IMR-90 (cell line): Measurements from ENCODE around the gene ACTRT2. TPM values are rescaled to one million over a fixed set of nuclear protein-coding genes. Genes with fewer than 3 reads are reported as not detected.

ENCODE experiments used
- ATAC-seq: fragments of 200-7000 bp; cut with Tn5 transposase; 2 replicates; pipeline ENCODE4 v1.9.1; 2020; ENCODE audit warnings: low read depth, mild to moderate bottlenecking, moderate library complexity
- BruUV-seq: library from RNA; stranded (reverse); fragments of 400-500 nt; replicated peaks from 2 replicates; lab custom pipeline; 2021; lab: Mats Ljungman, UMichigan
- CTCF ChIA-PET: fragments of 300-600 bp; formaldehyde crosslinking; extraction: SDS; loops from one replicate; lab custom pipeline; 2021; ENCODE audit warnings: antibody characterized with exemption; lab: Yijun Ruan, JAX
- POLR2A ChIA-PET: fragments of 300-600 bp; sonication (Branson Sonifier 250); formaldehyde crosslinking; loops from one replicate; lab custom pipeline; 2022; ENCODE audit warnings: antibody characterized with exemption; ENCODE audit not compliant: unreplicated experiment; lab: Charles Lee
- DNase-seq: peaks from one replicate; pipeline ENCODE4 v3.0.0; 2013
- H2AFZ ChIP-seq: replicated peaks from 2 replicates; pipeline ENCODE3; 2013; ENCODE audit warnings: low read length, mild to moderate bottlenecking; ENCODE audit not compliant: poor library complexity
- H2AK5ac ChIP-seq: 2 replicates; pipeline ENCODE4 v1.6.1; 2013; ENCODE audit warnings: low read depth, low read length, inconsistent platforms
- H2AK9ac ChIP-seq: replicated peaks from 2 replicates; pipeline ENCODE3; 2013; ENCODE audit warnings: mild to moderate bottlenecking, low read depth, low read length, moderate library complexity; ENCODE audit not compliant: poor library complexity
- H2BK120ac ChIP-seq: 2 replicates; pipeline ENCODE4 v1.6.1; 2013; ENCODE audit warnings: low read depth, low read length, inconsistent platforms
- H2BK15ac ChIP-seq: 3 replicates; pipeline ENCODE4 v1.6.1; 2013; ENCODE audit warnings: low read depth, low read length, inconsistent platforms
- H2BK20ac ChIP-seq: 2 replicates; pipeline ENCODE4 v1.6.1; 2013; ENCODE audit warnings: low read depth, mild to moderate bottlenecking, inconsistent platforms, low read length, moderate library complexity
- H2BK5ac ChIP-seq: 2 replicates; pipeline ENCODE4 v1.6.1; 2013; ENCODE audit warnings: mild to moderate bottlenecking, low read depth, low read length, inconsistent platforms; ENCODE audit not compliant: poor library complexity, severe bottlenecking
- H3K14ac ChIP-seq: replicated peaks from 2 replicates; pipeline ENCODE4 v1.6.1; 2013; ENCODE audit warnings: low read depth, low read length, inconsistent platforms
- H3K18ac ChIP-seq: 2 replicates; pipeline ENCODE4 v1.6.1; 2013; ENCODE audit warnings: low read depth, low read length, control low read depth
- H3K23ac ChIP-seq: 2 replicates; pipeline ENCODE4 v1.6.1; 2013; ENCODE audit warnings: low read depth, low read length, inconsistent platforms
- H3K27ac ChIP-seq: 2 replicates; pipeline ENCODE4 v1.5.1; 2013; ENCODE audit warnings: mild to moderate bottlenecking, control low read depth, low read length; ENCODE audit not compliant: insufficient read depth
- H3K27me3 ChIP-seq: 2 replicates; pipeline ENCODE4 v1.6.1; 2013; ENCODE audit warnings: low read length; ENCODE audit not compliant: control insufficient read depth, insufficient read depth
- H3K36me3 ChIP-seq: 2 replicates; pipeline ENCODE4 v1.6.1; 2013; ENCODE audit warnings: low read length, mixed read lengths; ENCODE audit not compliant: control insufficient read depth, insufficient read depth
- H3K4ac ChIP-seq: 2 replicates; pipeline ENCODE4 v1.6.1; 2013; ENCODE audit warnings: low read depth, low read length, inconsistent platforms
- H3K4me1 ChIP-seq: 2 replicates; pipeline ENCODE4 v1.6.1; 2013; ENCODE audit warnings: low read length, mixed read lengths; ENCODE audit not compliant: control insufficient read depth, insufficient read depth
- H3K4me2 ChIP-seq: 2 replicates; pipeline ENCODE4 v1.6.1; 2013; ENCODE audit warnings: low read depth, mild to moderate bottlenecking, control low read depth, low read length, moderate library complexity
- H3K4me3 ChIP-seq: 2 replicates; pipeline ENCODE4 v1.5.1; 2013; ENCODE audit warnings: low read depth, mild to moderate bottlenecking, control low read depth, low read length, moderate library complexity; ENCODE audit not compliant: insufficient read depth
- H3K56ac ChIP-seq: 2 replicates; pipeline ENCODE4 v1.6.1; 2013; ENCODE audit warnings: low read length, inconsistent platforms; ENCODE audit not compliant: insufficient read depth; ENCODE audit errors: extremely low read depth
- H3K79me1 ChIP-seq, 2 experiments: 2 replicates each; pipeline ENCODE4 v1.6.1; 2013; ENCODE audit warnings: low read length in 2 of 2, inconsistent platforms in 1 of 2, low read depth in 1 of 2
- H3K9ac ChIP-seq: 2 replicates; pipeline ENCODE4 v1.6.1; 2013; ENCODE audit warnings: low read depth, low read length, control low read depth
- H3K9me1 ChIP-seq: 2 replicates; pipeline ENCODE4 v1.6.1; 2013; ENCODE audit warnings: low read length, inconsistent platforms; ENCODE audit not compliant: insufficient read depth
- H3K9me3 ChIP-seq: 2 replicates; pipeline ENCODE4 v1.6.1; 2013; ENCODE audit warnings: low read length; ENCODE audit not compliant: control insufficient read depth, insufficient read depth
- H4K20me1 ChIP-seq: 2 replicates; pipeline ENCODE4 v1.6.1; 2013; ENCODE audit warnings: low read length, inconsistent platforms; ENCODE audit not compliant: insufficient read depth
- H4K5ac ChIP-seq: 2 replicates; pipeline ENCODE4 v1.6.1; 2013; ENCODE audit warnings: mild to moderate bottlenecking, low read depth, low read length, control low read depth
- H4K8ac ChIP-seq, 2 experiments: 2 replicates each; pipeline ENCODE4 v1.6.1; 2013; ENCODE audit warnings: low read depth in 2 of 2, low read length in 2 of 2, control low read depth in 1 of 2, inconsistent platforms in 1 of 2
- H4K91ac ChIP-seq: 2 replicates; pipeline ENCODE4 v1.6.1; 2013; ENCODE audit warnings: low read depth, low read length, inconsistent platforms; ENCODE audit not compliant: insufficient read depth
- FOS ChIP-seq: fragments of 150-350 bp; IDR thresholded peaks from 2 replicates; pipeline ENCODE4 v1.6.1; 2016; ENCODE audit warnings: low read depth, low read length
- WGBS, 2 experiments: methylation state at CpG; one replicate each; pipeline versions ENCODE4 v1.1.5 to v1.1.7; 2013; ENCODE audit warnings: missing lambda C conversion rate in 2 of 2; ENCODE audit not compliant: insufficient read length in 1 of 2; ENCODE audit errors: extremely low coverage in 2 of 2; 5-methylcytosine and 5-hydroxymethylcytosine counted together
- dilution Hi-C: fragments of 300-500 bp; cut with HindIII; formaldehyde crosslinking; loops from one replicate; pipeline ENCODE4 v1.14.3; 2018; ENCODE audit warnings: low sequenced_read_pairs; ENCODE audit not compliant: unreplicated experiment
- in situ Hi-C: fragments of 300-500 bp; cut with MboI; formaldehyde crosslinking; loops from 3 replicates; pipeline ENCODE4 v1.14.3; 2019; ENCODE audit warnings: low sequenced_read_pairs, inconsistent platforms, mixed read lengths
- intact Hi-C: fragments of 100-400 bp; cut with micrococcal nuclease; formaldehyde crosslinking; loops from 2 replicates; pipeline ENCODE4 v1.10.0; 2022
- polyA plus RNA-seq, 3 experiments: library from polyadenylated mRNA; depleted of rRNA; stranded (reverse); fragments of >200 nt; gene quantifications; 2 replicates each; pipeline ENCODE4 v1.2.3, GENCODE V29; 2012; ENCODE audit warnings: low replicate concordance in 1 of 3
- total RNA-seq: library from RNA; depleted of rRNA; stranded (reverse); fragments of >200 nt; gene quantifications from 2 replicates; pipeline ENCODE4 v1.2.3, GENCODE V29; 2012

Gene ACTRT2
- total and polyA plus RNA-seq, 2 of the 4 experiments (the other 2 are of a cell fraction): not detected

DNA sequence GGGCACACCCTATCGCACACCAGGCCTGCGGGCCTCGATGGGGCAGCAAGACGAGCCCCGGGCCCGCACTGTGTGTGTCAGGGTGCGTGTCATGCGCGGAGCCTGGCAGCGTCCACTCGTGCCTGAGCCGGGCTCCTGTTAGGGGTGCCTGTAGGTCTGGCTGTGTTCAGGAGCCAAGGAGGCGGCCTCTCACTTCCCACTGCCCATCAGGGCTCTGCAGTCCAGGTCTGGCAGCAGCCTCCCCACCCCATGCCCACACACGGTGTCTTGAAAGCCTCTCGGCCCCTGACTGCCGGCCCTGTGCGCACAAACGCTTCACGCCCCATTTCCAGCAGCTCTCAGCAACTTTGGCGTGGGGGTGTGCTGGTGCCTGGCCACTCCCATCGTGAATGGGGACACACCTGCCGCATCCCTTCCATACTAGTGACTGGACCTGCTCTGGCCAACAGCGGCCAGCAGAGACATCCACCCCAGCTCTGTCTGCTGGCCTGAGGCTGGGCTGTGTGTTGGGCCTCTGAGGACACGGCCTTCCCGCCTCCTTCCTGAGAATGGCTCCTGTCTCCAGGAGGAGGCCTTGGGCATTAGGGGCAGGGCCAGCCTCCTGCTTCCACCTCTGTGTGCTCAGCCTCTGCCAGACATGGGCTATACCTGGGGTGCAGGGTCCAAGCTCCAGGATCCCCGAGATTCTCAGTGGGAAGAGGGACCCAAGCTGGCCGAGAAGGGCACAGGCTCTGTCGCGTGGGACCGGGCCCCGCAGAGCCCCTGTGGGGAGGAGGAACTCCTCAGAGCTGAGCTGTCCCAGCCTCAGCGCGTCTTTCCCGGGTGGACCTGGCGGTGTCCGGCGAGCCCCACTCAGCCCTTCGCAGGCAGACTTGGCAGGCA, 41.8 kb upstream of the ACTRT2 start:
- H3K9me3 ChIP-seq: peaks cover 45% of the 10 kb centered on the region
- CTCF ChIA-PET: no interaction called here
- H2BK5ac ChIP-seq: no peak overlapping the region
- no peak overlapping the region for H3K27ac ChIP-seq
- no peak overlapping the region for H2AK9ac ChIP-seq
- intact Hi-C loops: no loop called here
- H4K91ac ChIP-seq: no peak overlapping the region
- no peak overlapping the region for H3K23ac ChIP-seq
- H3K56ac ChIP-seq: no peak overlapping the region
- no peak overlapping the region for H3K18ac ChIP-seq
- no peaks in the 10 kb centered on the region for H4K20me1 ChIP-seq
- BruUV-seq: no TSS peak
- H4K8ac ChIP-seq: no peak overlapping the region
- H3K9me1 ChIP-seq: no peaks in the 10 kb centered on the region
- no peak overlapping the region for H3K4ac ChIP-seq
- H2BK15ac ChIP-seq: no peak overlapping the region
- no peak overlapping the region for H3K4me3 ChIP-seq
- H2AK5ac ChIP-seq: no peak overlapping the region
- H3K79me1 ChIP-seq: no peaks in the 10 kb centered on the region
- no peak overlapping the region for H3K14ac ChIP-seq
- no peak overlapping the region for H2AFZ ChIP-seq
- ATAC-seq: no peak
- POLR2A ChIA-PET: no interaction called here
- dilution Hi-C loops: no loop called here
- in situ Hi-C loops: no loop called here
- no peaks in the 10 kb centered on the region for H3K4me1 ChIP-seq
- WGBS, 2 experiments: 81% methylated on average over 5 of the region's 38 CpGs; no CpG with 5 or more reads in 1 of the 2 experiments
- H2BK20ac ChIP-seq: no peak overlapping the region
- TF ChIP-seq FOS: no peak
- H3K9ac ChIP-seq: no peak overlapping the region
- H4K5ac ChIP-seq: no peak overlapping the region
- no peak overlapping the region for H3K4me2 ChIP-seq
- H3K36me3 ChIP-seq: no peaks in the 10 kb centered on the region
- no peaks in the 10 kb centered on the region for H3K27me3 ChIP-seq
- no peak for DNase-seq
- no peak overlapping the region for H2BK120ac ChIP-seq
